ENCODE data around the gene CTBP2.
A peak's percentile ranks its signal among the peaks of the same experiment; 100 is the strongest.

The CTBP2 gene

GRCh38 chr10:125016611-125017202 lies 143.7 kb downstream of the CTBP2 start:
- no peak for DNase-seq

DNA sequence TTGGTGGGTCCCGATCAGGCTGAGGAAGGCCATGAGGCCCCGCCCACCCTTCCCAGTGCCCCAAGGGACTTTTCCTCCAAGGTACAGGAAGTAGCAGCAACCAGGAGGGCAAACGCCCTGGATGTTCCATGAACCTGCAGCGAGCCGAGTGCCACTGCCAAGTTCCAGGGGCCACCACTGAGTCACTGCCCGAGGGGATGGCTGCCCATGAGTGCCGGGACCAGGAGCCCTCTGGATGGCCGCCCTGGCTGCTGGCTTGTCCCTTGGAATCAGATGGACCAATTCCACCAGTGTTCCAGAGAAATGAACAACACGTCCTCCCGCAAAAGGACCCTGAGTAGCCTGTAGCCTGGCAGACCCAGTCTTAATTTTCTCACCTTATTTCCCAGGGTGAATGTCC lies 144.2 kb downstream of the CTBP2 start:
- DNase-seq, result no peak

- DNase-seq, result peak; percentile 17
Measured at GRCh38 chr10:125015356-125015944, 144.9 kb downstream of the CTBP2 start.

DNA sequence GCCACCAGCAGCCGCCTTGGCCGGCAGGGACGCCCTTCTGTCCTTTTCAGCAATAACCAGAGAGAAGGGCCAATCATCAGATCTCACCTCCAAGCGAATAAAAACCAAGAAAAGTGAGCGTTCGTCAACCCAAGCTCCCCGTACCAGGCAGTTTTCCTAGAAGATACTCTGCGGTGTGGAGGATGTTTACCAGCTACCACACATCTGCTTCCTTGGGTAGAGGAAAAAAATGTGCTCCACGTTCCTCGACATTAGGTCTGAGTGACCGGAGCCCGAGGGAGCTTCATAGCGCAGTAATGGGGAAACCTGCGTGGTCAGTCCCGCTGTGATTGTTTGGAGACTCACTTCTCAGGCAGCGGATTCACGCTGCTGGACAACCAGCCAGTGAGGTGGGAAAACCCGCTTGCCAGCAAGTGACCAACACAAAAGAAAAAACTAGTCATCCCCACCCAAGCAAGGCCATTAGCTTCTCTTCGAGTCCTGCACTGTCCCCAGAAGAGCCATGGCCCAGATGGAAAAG lies 145.5 kb downstream of the CTBP2 start:
- no peak for DNase-seq

DNA sequence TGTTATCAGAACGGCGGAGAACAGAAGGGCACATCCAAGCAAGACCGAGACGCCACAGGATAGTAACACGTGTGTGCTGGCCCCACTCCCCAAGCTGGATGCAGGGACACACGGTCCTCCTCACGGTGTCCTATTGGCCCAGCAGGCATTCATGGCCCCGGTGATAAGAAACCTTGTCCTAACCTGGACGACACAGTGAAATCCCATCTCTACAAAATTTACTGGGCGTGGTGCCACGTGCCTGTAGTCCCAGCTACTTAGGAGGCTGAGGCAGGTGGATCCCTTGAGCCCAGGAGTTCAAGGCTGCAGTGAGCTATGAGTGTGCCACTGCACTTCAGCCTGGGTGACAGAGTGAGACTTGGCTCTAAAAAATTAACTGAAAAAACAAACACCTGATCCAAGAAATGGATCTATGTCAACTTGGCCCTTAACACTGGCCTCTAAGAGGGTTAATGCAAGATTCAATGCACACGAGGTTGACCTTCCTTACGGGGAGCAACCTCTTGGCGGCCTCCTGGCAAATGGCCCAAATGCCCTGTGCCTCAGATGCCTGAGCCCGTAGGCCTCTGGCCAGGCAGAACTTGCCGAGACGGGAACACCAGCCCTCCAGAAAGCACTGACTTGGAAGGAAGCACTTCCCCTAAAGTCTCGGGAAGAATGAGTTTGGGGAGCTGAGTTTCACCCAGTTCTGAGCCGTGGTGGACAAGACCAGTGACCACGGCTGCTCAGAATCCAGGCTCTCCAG lies 146.1 kb downstream of the CTBP2 start:
- DNase-seq, result no peak

GRCh38 chr10:125013529-125013872 lies 146.9 kb downstream of the CTBP2 start:
- DNase-seq, result no peak

DNA sequence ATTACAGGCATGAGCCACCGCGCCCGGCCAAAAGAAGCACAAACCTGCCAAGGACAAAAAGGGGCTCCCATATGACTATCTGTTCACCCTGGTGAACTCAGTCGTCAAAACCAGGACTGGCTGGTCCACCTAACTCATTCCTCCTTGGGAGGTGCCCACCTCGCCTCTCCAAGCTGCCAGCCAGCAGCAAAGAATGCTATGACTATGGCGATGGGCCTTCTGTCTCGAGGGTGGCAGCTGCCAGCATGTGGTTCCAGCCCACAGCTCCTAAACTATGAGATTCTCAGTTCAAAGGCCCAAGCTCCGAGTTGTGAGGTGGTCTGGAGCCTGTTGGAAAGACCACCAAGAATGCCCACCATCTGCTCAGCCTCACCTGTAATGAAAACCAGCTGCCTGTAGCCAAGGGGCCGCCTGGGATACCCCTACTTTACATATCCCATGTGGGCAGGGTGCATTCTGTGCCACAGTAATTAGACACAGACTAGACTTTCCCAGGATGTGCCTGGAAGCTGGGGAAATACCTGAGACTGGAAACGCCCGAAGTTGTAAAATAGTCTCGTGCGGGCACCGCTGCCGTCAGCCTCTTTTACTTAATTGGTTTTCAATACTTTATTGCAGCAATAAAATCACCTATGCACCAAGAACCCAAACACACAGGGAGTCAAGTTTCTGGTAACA lies 147.4 kb downstream of the CTBP2 start:
- no peak for DNase-seq

- no peak for DNase-seq
Measured at GRCh38 chr10:125011926-125012705, 148.2 kb downstream of the CTBP2 start.

DNA sequence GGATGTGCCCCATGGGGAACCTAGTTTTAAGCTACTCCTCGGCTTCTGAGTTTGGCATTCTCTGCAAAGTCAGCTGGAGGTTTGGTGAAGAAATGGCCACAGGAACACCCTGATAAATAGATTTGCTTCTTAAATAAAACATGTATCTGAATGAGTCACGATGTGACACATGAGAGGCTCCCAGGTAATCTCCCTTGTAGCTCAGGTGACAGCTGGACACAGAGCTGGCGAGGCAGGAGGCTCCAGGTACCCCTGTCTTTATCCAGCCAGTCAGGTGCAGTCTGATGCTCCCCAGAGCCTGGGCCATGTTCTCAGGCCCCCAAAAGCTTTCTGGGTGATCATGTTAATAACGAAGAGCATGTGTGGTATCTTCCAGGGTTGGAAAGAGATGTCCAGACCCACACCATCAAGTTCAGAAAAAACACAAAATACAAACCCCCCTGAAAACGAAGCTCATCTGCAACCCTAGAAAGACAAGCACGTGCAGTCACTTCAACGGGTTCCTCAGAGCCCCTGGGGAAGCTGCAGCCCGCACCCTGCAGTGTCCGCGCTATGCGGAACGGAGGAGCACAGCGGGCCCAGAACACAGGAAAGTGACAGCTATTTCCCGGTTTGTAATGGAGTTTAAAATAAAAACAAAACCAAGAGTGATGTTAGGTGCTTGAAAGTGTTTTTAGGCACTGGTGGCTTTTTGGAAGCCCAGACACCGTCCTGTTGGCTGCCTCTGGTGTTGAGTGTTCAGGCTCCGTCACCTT lies 149.0 kb downstream of the CTBP2 start:
- no peak for DNase-seq

- DNase-seq, result no peak
Measured at GRCh38 chr10:125010362-125010761, 150.0 kb downstream of the CTBP2 start.

GRCh38 chr10:125009661-125010161 lies 150.7 kb downstream of the CTBP2 start:
- no peak for DNase-seq

DNA sequence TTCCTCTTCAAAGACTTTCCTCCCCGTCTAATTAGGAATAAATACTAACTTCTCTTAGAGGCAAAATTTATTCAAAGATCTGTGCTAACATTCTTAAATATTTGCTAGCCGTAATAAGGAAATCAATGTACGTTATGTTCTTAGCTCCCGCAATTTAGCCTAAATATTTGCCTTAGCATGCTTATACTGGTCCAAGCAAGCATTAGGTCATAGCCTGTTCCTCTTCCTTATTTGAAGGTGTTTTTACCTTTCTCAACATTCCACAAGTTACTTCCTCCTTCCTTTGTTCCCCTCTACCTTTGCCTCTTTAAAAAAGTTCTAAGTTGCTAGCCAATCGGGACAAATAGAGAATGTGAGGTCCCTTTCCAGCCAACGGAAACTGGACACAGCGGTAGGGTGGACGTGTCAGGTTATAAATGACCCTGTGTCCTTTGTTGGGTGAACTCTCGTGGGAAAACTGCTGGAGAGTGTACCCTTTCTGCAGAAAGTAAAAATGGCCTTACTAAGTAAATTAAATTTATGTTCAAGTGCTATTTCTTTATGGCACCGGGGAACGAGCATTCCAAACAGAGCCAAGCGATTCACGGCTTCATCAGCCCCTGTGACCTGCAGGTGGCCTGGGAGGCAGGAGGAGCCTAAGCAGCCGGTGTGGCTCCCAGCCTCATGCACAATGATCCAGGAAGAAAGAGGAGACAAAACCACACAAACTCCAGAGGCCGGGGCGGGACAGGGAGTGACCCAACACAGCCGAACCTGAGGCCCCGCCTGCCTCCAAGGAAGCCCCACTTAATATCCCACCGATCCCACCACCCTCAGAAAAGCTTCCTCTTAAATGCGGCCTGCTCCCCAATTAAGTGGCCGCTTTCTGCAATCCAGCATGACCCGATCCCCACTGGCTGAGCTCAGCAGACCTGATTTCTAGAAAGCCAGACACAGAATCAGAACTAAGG lies 151.4 kb downstream of the CTBP2 start:
- DNase-seq, result no peak

DNA sequence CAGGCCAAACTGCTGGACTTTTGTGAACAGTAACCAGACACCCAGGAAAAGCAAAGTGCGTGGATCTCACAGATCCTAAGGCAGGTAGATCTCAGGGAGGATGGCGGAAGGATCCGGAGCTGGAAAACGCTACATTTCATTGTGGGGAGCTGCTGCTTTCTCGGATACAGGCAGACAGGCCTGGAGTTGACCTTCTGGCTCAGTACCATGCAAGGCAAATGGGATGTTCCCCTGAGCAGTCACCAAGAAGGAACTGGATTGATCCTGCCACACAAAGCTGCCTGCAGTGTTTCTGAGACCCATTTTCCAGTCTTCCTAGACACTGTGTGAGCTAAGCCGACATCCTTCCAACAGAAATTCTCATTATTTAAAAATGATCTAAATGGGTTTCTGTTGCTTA lies 152.9 kb downstream of the CTBP2 start:
- DNase-seq, result no peak

- DNase-seq, result no peak
Measured at GRCh38 chr10:125006921-125007426, 153.4 kb downstream of the CTBP2 start.

GRCh38 chr10:125006188-125006680 lies 154.1 kb downstream of the CTBP2 start:
- DNase-seq, result no peak

- no peak for DNase-seq
Measured at GRCh38 chr10:125005312-125006187, 154.8 kb downstream of the CTBP2 start.

DNA sequence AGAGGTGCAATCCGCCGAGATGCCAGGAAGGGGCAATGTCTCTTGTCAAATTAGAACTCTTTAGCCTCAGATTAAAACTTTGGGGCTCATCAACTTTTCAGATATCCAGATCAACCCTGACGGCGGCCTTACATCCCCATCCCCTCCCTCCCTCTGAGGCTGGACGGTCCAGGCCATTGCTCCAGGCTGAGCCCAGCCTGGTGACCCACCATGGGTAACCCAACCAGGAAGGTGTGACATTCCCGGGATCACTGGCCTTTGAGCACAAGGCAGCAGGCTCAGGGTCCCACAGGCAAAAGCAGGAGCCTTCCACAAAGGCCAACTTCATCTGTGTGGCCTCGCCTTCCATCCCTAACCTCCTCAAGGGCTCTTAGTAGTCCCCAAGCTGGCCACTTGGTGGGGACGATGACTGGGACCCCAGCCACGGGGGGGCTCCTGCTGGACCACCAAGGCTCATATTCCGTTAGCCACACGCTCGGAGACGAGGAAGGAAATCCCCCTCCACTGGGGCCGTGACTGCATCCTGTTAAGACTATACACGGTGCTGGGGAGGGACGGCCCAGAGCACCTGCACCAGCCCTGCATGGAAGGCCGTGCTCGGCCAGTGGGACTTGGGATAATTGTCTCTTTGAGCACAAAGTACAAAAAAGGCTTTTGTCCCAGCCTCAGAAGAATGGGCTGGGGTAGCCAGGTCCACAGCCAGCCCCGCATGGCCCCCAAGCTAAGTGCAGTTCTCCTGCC lies 155.6 kb downstream of the CTBP2 start:
- DNase-seq, result no peak

DNA sequence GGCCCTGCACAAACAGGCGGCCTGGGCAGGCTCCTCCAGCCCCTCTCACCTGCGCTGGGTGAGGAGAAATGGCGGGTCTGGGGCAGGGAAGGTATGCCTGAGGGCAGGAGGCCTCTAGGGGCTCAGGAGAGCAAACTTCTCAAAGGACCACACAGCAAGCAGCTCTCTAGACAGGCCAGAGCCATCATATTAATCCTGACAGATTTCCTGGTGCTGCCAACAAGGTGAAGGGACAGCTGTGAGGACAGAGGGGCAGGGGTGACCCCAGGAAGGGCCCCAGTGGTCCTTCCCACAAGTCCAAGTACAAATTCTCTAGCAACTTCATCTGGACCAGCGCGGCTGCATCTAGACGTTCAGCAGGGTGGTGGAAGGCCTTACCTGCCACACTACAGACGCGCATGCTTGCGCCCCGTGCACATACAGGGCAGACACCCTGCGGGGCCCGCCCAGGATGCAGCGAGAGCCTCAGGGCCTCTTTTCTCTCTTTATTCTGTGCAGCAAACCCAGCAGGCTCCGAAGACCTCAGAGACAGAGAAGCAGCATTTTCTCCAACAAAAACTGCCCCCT lies 156.4 kb downstream of the CTBP2 start:
- DNase-seq, result no peak

Data from CD4-positive, alpha-beta T cell treated with Interleukin-17A for 1 hour (primary cell).